SK-N-SH (cell line): ENCODE measurements around the gene KPNB1. TPM values are rescaled to one million over a fixed set of nuclear protein-coding genes. Genes with fewer than 3 reads are reported as not detected.
A peak's percentile ranks its signal among the peaks of the same experiment; 100 is the strongest.

ENCODE experiments used
- CTCF ChIA-PET: fragments of 300-600, 350-600 bp; formaldehyde crosslinking; extraction: SDS; loops from one replicate; lab custom pipeline; 2021; lab: Yijun Ruan, JAX
- POLR2A ChIA-PET: fragments of 350-600 bp; sonication (Branson Sonifier 250); formaldehyde crosslinking; extraction: SDS; loops from one replicate; lab custom pipeline; 2020; ENCODE audit warnings: antibody characterized with exemption, inconsistent platforms; lab: Yijun Ruan, JAX
- DNase-seq: peaks from one replicate; pipeline ENCODE4 v3.0.0; 2012
- H2AFZ ChIP-seq: fragments of 200-600 bp; sonication (generic); 2 replicates; pipeline ENCODE4 v1.8.1; 2016; ENCODE audit warnings: antibody characterized with exemption, mild to moderate bottlenecking, low read depth
- H3F3A ChIP-seq: fragments of 200-600 bp; sonication (generic); replicated peaks from 2 replicates; pipeline ENCODE3; 2016; ENCODE audit warnings: antibody characterized with exemption, mild to moderate bottlenecking; ENCODE audit not compliant: insufficient read depth
- H3K27ac ChIP-seq, 2 experiments: fragments of 200-500 bp in 1 of 2; fragments of 200-600 bp in 1 of 2; sonication (Bioruptor generic) in 1 of 2; sonication (generic), shearing (Covaris generic) in 1 of 2; 2 replicates each; pipeline versions ENCODE4 v1.5.1 to v1.6.1; 2014 to 2016; ENCODE audit warnings: low read depth in 2 of 2, inconsistent platforms in 1 of 2, low read length in 1 of 2, mild to moderate bottlenecking in 1 of 2, mixed read lengths in 1 of 2
- H3K27me3 ChIP-seq: fragments of 200-600 bp; sonication (generic), shearing (Covaris generic); 2 replicates; pipeline ENCODE4 v1.6.1; 2016; ENCODE audit warnings: mixed run types; ENCODE audit not compliant: insufficient read depth
- H3K36me3 ChIP-seq, 2 experiments: fragments of 200-500 bp in 1 of 2; fragments of 200-600 bp in 1 of 2; sonication (Bioruptor generic) in 1 of 2; sonication (generic) in 1 of 2; replicated peaks in 1 of 2; 2 replicates each; pipeline versions ENCODE3 to v1.5.1; 2014 to 2016; ENCODE audit warnings: low read length in 1 of 2, mild to moderate bottlenecking in 1 of 2; ENCODE audit not compliant: insufficient read depth in 2 of 2, control insufficient read depth in 1 of 2
- H3K4me1 ChIP-seq, 2 experiments: fragments of 200-500 bp in 1 of 2; fragments of 200-600 bp in 1 of 2; sonication (Bioruptor generic) in 1 of 2; sonication (generic), shearing (Covaris generic) in 1 of 2; 2 replicates each; pipeline versions ENCODE4 v1.5.1 to v1.6.1; 2014 to 2016; ENCODE audit warnings: low read depth in 1 of 2, low read length in 1 of 2, mixed run types in 1 of 2; ENCODE audit not compliant: insufficient read depth in 2 of 2, control insufficient read depth in 1 of 2
- H3K4me2 ChIP-seq: fragments of 200-600 bp; sonication (generic), shearing (Covaris generic); 2 replicates; pipeline ENCODE4 v1.6.1; 2017; ENCODE audit warnings: mixed run types
- H3K4me3 ChIP-seq, 2 experiments: fragments of 200-500 bp in 1 of 2; fragments of 200-600 bp in 1 of 2; sonication (Bioruptor generic) in 1 of 2; sonication (generic), shearing (Covaris generic) in 1 of 2; 2 replicates each; pipeline versions ENCODE4 v1.5.1 to v1.8.1; 2014 to 2016; ENCODE audit warnings: low read depth in 2 of 2, inconsistent platforms in 1 of 2, low read length in 1 of 2, mild to moderate bottlenecking in 1 of 2, mixed read lengths in 1 of 2, moderate library complexity in 1 of 2
- H3K79me2 ChIP-seq: fragments of 200-600 bp; sonication (generic); 2 replicates; pipeline ENCODE4 v1.8.1; 2017; ENCODE audit warnings: mild to moderate bottlenecking; ENCODE audit not compliant: insufficient read depth
- H3K9ac ChIP-seq: fragments of 200-600 bp; sonication (generic); 2 replicates; pipeline ENCODE4 v1.6.1; 2017; ENCODE audit warnings: mixed run types
- H3K9me2 ChIP-seq: fragments of 200-600 bp; sonication (generic); 2 replicates; pipeline ENCODE4 v1.6.1; 2017; ENCODE audit warnings: mixed run types
- H3K9me3 ChIP-seq: fragments of 200-600 bp; sonication (generic); 2 replicates; pipeline ENCODE4 v1.6.1; 2017; ENCODE audit warnings: mixed run types, mild to moderate bottlenecking, moderate library complexity
- H4K20me1 ChIP-seq: fragments of 200-600 bp; sonication (generic); 2 replicates; pipeline ENCODE4 v1.6.1; 2017; ENCODE audit warnings: mild to moderate bottlenecking, mixed run types; ENCODE audit not compliant: insufficient read depth
- EP300 ChIP-seq, 2 experiments: IDR thresholded peaks; 2 replicates each; pipeline versions ENCODE4 v1.4.0 to v1.6.1; 2012; ENCODE audit warnings: borderline replicate concordance in 1 of 2, low read depth in 1 of 2, low read length in 1 of 2
- NRF1 ChIP-seq: IDR thresholded peaks from 2 replicates; pipeline ENCODE4 v1.6.1; 2012; ENCODE audit warnings: low read depth, mild to moderate bottlenecking, low read length
- REST ChIP-seq: IDR thresholded peaks from 2 replicates; pipeline ENCODE4 v1.6.1; 2012; ENCODE audit warnings: mild to moderate bottlenecking, low read depth, low read length, moderate library complexity
- TAF1 ChIP-seq: IDR thresholded peaks from 2 replicates; pipeline ENCODE4 v1.6.1; 2012; ENCODE audit warnings: low read depth, mild to moderate bottlenecking, low read length, moderate library complexity, borderline replicate concordance
- WGBS: methylation state at CpG from one replicate; pipeline ENCODE4 v1.1.6; 2017; ENCODE audit warnings: low lambda C conversion rate; 5-methylcytosine and 5-hydroxymethylcytosine counted together
- polyA plus RNA-seq, 3 experiments: library from polyadenylated mRNA; depleted of rRNA; stranded (reverse); fragments of >200 nt; gene quantifications; 2 replicates each; pipeline ENCODE4 v1.2.3, GENCODE V29; 2012

KPNB1 gene
- polyA plus RNA-seq, 1 of the 3 experiments (the other 2 are of a cell fraction) = 89.5 TPM

GRCh38 chr17:47695429-47696376 lies 46.0 kb downstream of the KPNB1 start:
- peaks cover 7 to 14% of the 10 kb centered on the region in 2 experiments for H3K36me3 ChIP-seq
- no peaks in the 10 kb centered on the region for H3K27me3 ChIP-seq
- no peaks in the 10 kb centered on the region for H3K9me3 ChIP-seq
- no peaks in the 10 kb centered on the region for H3K79me2 ChIP-seq
- WGBS = 88% methylated on average over 46 of the region's 47 CpGs
- CTCF ChIA-PET = interaction anchor here (1.2 to 11.3 kb wide), 9 partner anchors 17 to 107 kb away, joined by 3 to 211 read pairs (median 52); partner anchors contain the start of gene TBX21
- H2AFZ ChIP-seq = peak overlapping the region; percentile 28; the same call in 1 of the 2 replicates
- no peaks in the 10 kb centered on the region for H3K9me2 ChIP-seq
- peaks cover 17% of the 10 kb centered on the region for H3F3A ChIP-seq
- H3K4me3 ChIP-seq = peak overlapping the region; percentile 60 to 70; a peak in 3 of 4 replicates
- POLR2A ChIA-PET = interaction anchor here (1.0 kb wide), 1 partner anchor 8 kb away, joined by 3 read pairs; no protein-coding TSS in a partner anchor
- TF ChIP-seq EP300 (IDR thresholded peaks at IDR 0.05; ENCODE audit: borderline replicate concordance in 1 of 2, low read depth in 1 of 2, low read length in 1 of 2) = no peak
- peak overlapping the region; percentile 97 for H3K4me2 ChIP-seq
- H3K4me1 ChIP-seq = peaks cover 14 to 23% of the 10 kb centered on the region in 2 experiments; a peak in 3 of 4 replicates
- H3K9ac ChIP-seq = peak overlapping the region; percentile 14; the same call in 1 of the 2 replicates
- no peak for DNase-seq
- no peak overlapping the region; a peak in 1 of 4 replicates for H3K27ac ChIP-seq
- H4K20me1 ChIP-seq = peaks cover 7% of the 10 kb centered on the region; the same call in 1 of the 2 replicates

GRCh38 chr17:47696717-47697642 lies 47.3 kb downstream of the KPNB1 start:
- H3K9me3 ChIP-seq = no peaks in the 10 kb centered on the region
- DNase-seq = no peak
- POLR2A ChIA-PET = no interaction called here
- no peak overlapping the region for H3K4me2 ChIP-seq
- peaks cover 17% of the 10 kb centered on the region for H3F3A ChIP-seq
- no peaks in the 10 kb centered on the region for H3K27me3 ChIP-seq
- H3K4me3 ChIP-seq = no peak overlapping the region
- H3K27ac ChIP-seq = no peak overlapping the region
- H4K20me1 ChIP-seq = peaks cover 7% of the 10 kb centered on the region; the same call in 1 of the 2 replicates
- H2AFZ ChIP-seq = no peak overlapping the region
- H3K36me3 ChIP-seq = peaks cover 12 to 17% of the 10 kb centered on the region in 2 experiments
- CTCF ChIA-PET = interaction anchor here (0.7 to 11.3 kb wide), 11 partner anchors 10 to 118 kb away, joined by 3 to 211 read pairs (median 36); partner anchors contain the start of gene TBX21
- H3K4me1 ChIP-seq = peaks cover 14 to 23% of the 10 kb centered on the region in 2 experiments; a peak in 3 of 4 replicates
- H3K9me2 ChIP-seq = no peaks in the 10 kb centered on the region
- no peaks in the 10 kb centered on the region for H3K79me2 ChIP-seq
- WGBS = 93% methylated on average over 11 of the region's 11 CpGs
- no peak overlapping the region for H3K9ac ChIP-seq
- TF ChIP-seq REST = 0 out of 2 replicates have a peak, but pooled peaks have one; percentile 19
- TF ChIP-seq NRF1 = no peak
- no peak for TF ChIP-seq TAF1
